Dendritic cell treated with granulocyte-macrophage colony-stimulating factor and Interleukin-4, amounts not matched to agents 40 ng/mL and 50 ng/mL, for 4 days (primary cell): Measurements from ENCODE around the gene VPS13C.

Experiments
- H3K27ac Mint-ChIP-seq: one replicate; pipeline ENCODE4 v1.8.0; 2022; ENCODE audit warnings: mild to moderate bottlenecking, mixed read lengths
- H3K27me3 Mint-ChIP-seq: one replicate; pipeline ENCODE4 v1.8.0; 2022; ENCODE audit warnings: mild to moderate bottlenecking, mixed read lengths
- H3K36me3 Mint-ChIP-seq: one replicate; pipeline ENCODE4 v1.8.0; 2022; ENCODE audit warnings: low read depth, mixed read lengths
- H3K4me1 Mint-ChIP-seq: one replicate; pipeline ENCODE4 v1.8.0; 2022; ENCODE audit warnings: low read depth, mixed read lengths
- H3K4me3 Mint-ChIP-seq: one replicate; pipeline ENCODE4 v1.8.0; 2022; ENCODE audit warnings: mild to moderate bottlenecking, moderate library complexity, mixed read lengths
- H3K9me3 Mint-ChIP-seq: one replicate; pipeline ENCODE4 v1.8.0; 2022; ENCODE audit warnings: mixed read lengths
- intact Hi-C: fragments of 100-400 bp; cut with micrococcal nuclease; formaldehyde crosslinking; loops from one replicate; pipeline ENCODE4 v1.15.0; 2022

The VPS13C gene

GRCh38 chr15:61832223-61832622 is 228.0 kb downstream of the VPS13C start:
- H3K9me3 Mint-ChIP-seq: no peaks in the 10 kb centered on the region
- intact Hi-C loops: loop anchor here (5.0 kb wide), 1 partner anchor 1245 kb away; no protein-coding TSS in a partner anchor
- no peak overlapping the region for H3K27ac Mint-ChIP-seq
- no peaks in the 10 kb centered on the region for H3K36me3 Mint-ChIP-seq
- no peak overlapping the region for H3K4me3 Mint-ChIP-seq
- peaks cover 19% of the 10 kb centered on the region for H3K4me1 Mint-ChIP-seq
- H3K27me3 Mint-ChIP-seq: peaks cover 16% of the 10 kb centered on the region

GRCh38 chr15:61831505-61831921 is 228.7 kb downstream of the VPS13C start:
- H3K27ac Mint-ChIP-seq: no peak overlapping the region
- intact Hi-C loops: loop anchor here (5.0 kb wide), 1 partner anchor 1244 kb away; no protein-coding TSS in a partner anchor
- H3K27me3 Mint-ChIP-seq: peaks cover 16% of the 10 kb centered on the region
- H3K4me1 Mint-ChIP-seq: peaks cover 19% of the 10 kb centered on the region
- no peaks in the 10 kb centered on the region for H3K36me3 Mint-ChIP-seq
- H3K4me3 Mint-ChIP-seq: no peak overlapping the region
- H3K9me3 Mint-ChIP-seq: no peaks in the 10 kb centered on the region

GRCh38 chr15:61830536-61831330 is 229.5 kb downstream of the VPS13C start:
- intact Hi-C loops: loop anchor here (5.0 kb wide), 1 partner anchor 1243 kb away; no protein-coding TSS in a partner anchor
- H3K9me3 Mint-ChIP-seq: no peaks in the 10 kb centered on the region
- peaks cover 16% of the 10 kb centered on the region for H3K27me3 Mint-ChIP-seq
- no peak overlapping the region for H3K4me3 Mint-ChIP-seq
- no peak overlapping the region for H3K27ac Mint-ChIP-seq
- peaks cover 17% of the 10 kb centered on the region for H3K4me1 Mint-ChIP-seq
- H3K36me3 Mint-ChIP-seq: no peaks in the 10 kb centered on the region

GRCh38 chr15:61829514-61829889 is 230.7 kb downstream of the VPS13C start:
- intact Hi-C loops: no loop called here
- peaks cover 14% of the 10 kb centered on the region for H3K4me1 Mint-ChIP-seq

GRCh38 chr15:61828860-61829513 is 231.3 kb downstream of the VPS13C start:
- H3K9me3 Mint-ChIP-seq: no peaks in the 10 kb centered on the region
- peaks cover 14% of the 10 kb centered on the region for H3K4me1 Mint-ChIP-seq
- intact Hi-C loops: no loop called here
- H3K27ac Mint-ChIP-seq: no peak overlapping the region
- no peaks in the 10 kb centered on the region for H3K36me3 Mint-ChIP-seq
- peaks cover 4% of the 10 kb centered on the region for H3K27me3 Mint-ChIP-seq
- H3K4me3 Mint-ChIP-seq: no peak overlapping the region

More at GRCh38 chr15:61829514-61829889, 230.7 kb downstream of the VPS13C start:
- H3K4me3 Mint-ChIP-seq: no peak overlapping the region
- H3K27ac Mint-ChIP-seq: no peak overlapping the region
- H3K36me3 Mint-ChIP-seq: no peaks in the 10 kb centered on the region
- H3K27me3 Mint-ChIP-seq: peaks cover 7% of the 10 kb centered on the region
- H3K9me3 Mint-ChIP-seq: no peaks in the 10 kb centered on the region

GRCh38 chr15:61828008-61828407 is 232.2 kb downstream of the VPS13C start:
- Mint-ChIP-seq H3K36me3 (no peaks in the 10 kb centered on the region), H3K4me3 (no peak overlapping the region), H3K4me1 (peaks cover 14% of the 10 kb centered on the region), H3K27ac (no peak overlapping the region), H3K27me3 (peaks cover 2% of the 10 kb centered on the region), H3K9me3 (no peaks in the 10 kb centered on the region)
- intact Hi-C loops: no loop called here

- Mint-ChIP-seq H3K9me3 (no peaks in the 10 kb centered on the region), H3K4me3 (no peak overlapping the region), H3K27ac (no peak overlapping the region), H3K27me3 (peaks cover 2% of the 10 kb centered on the region), H3K4me1 (peaks cover 14% of the 10 kb centered on the region), H3K36me3 (no peaks in the 10 kb centered on the region)
- intact Hi-C loops: no loop called here
Observed at GRCh38 chr15:61827131-61827530, 233.1 kb downstream of the VPS13C start.

GRCh38 chr15:61824291-61824690 is 236.0 kb downstream of the VPS13C start:
- no peaks in the 10 kb centered on the region for H3K27me3 Mint-ChIP-seq
- H3K27ac Mint-ChIP-seq: no peak overlapping the region
- intact Hi-C loops: no loop called here
- no peaks in the 10 kb centered on the region for H3K36me3 Mint-ChIP-seq
- no peaks in the 10 kb centered on the region for H3K9me3 Mint-ChIP-seq
- H3K4me3 Mint-ChIP-seq: no peak overlapping the region
- no peaks in the 10 kb centered on the region for H3K4me1 Mint-ChIP-seq

- intact Hi-C loops: no loop called here
- H3K4me3 Mint-ChIP-seq: no peak overlapping the region
- no peaks in the 10 kb centered on the region for H3K36me3 Mint-ChIP-seq
- H3K4me1 Mint-ChIP-seq: no peaks in the 10 kb centered on the region
- H3K27me3 Mint-ChIP-seq: no peaks in the 10 kb centered on the region
- no peaks in the 10 kb centered on the region for H3K9me3 Mint-ChIP-seq
- no peak overlapping the region for H3K27ac Mint-ChIP-seq
Observed at GRCh38 chr15:61822511-61822910, 237.7 kb downstream of the VPS13C start.

GRCh38 chr15:61820951-61821350 is 239.3 kb downstream of the VPS13C start:
- Mint-ChIP-seq H3K9me3 (no peaks in the 10 kb centered on the region), H3K36me3 (no peaks in the 10 kb centered on the region), H3K4me1 (no peaks in the 10 kb centered on the region), H3K27me3 (no peaks in the 10 kb centered on the region), H3K4me3 (no peak overlapping the region), H3K27ac (no peak overlapping the region)
- intact Hi-C loops: no loop called here

- Mint-ChIP-seq H3K36me3 (no peaks in the 10 kb centered on the region), H3K4me3 (no peak overlapping the region), H3K9me3 (no peaks in the 10 kb centered on the region), H3K27ac (no peak overlapping the region), H3K4me1 (no peaks in the 10 kb centered on the region), H3K27me3 (no peaks in the 10 kb centered on the region)
- intact Hi-C loops: no loop called here
Observed at GRCh38 chr15:61820212-61820611, 240.0 kb downstream of the VPS13C start.

GRCh38 chr15:61819386-61819785 is 240.9 kb downstream of the VPS13C start:
- H3K4me1 Mint-ChIP-seq: no peaks in the 10 kb centered on the region

GRCh38 chr15:61818801-61819200 is 241.4 kb downstream of the VPS13C start:
- H3K27ac Mint-ChIP-seq: no peak overlapping the region
- no peaks in the 10 kb centered on the region for H3K36me3 Mint-ChIP-seq
- H3K4me3 Mint-ChIP-seq: no peak overlapping the region
- intact Hi-C loops: no loop called here
- H3K4me1 Mint-ChIP-seq: no peaks in the 10 kb centered on the region
- H3K27me3 Mint-ChIP-seq: no peaks in the 10 kb centered on the region
- no peaks in the 10 kb centered on the region for H3K9me3 Mint-ChIP-seq

More at GRCh38 chr15:61819386-61819785, 240.9 kb downstream of the VPS13C start:
- Mint-ChIP-seq H3K27ac (no peak overlapping the region), H3K4me3 (no peak overlapping the region), H3K27me3 (no peaks in the 10 kb centered on the region), H3K9me3 (no peaks in the 10 kb centered on the region), H3K36me3 (no peaks in the 10 kb centered on the region)
- intact Hi-C loops: no loop called here

GRCh38 chr15:61816856-61817255 is 243.4 kb downstream of the VPS13C start:
- intact Hi-C loops: no loop called here
- Mint-ChIP-seq H3K36me3 (no peaks in the 10 kb centered on the region), H3K27ac (no peak overlapping the region), H3K4me1 (no peaks in the 10 kb centered on the region), H3K4me3 (no peak overlapping the region), H3K27me3 (no peaks in the 10 kb centered on the region), H3K9me3 (no peaks in the 10 kb centered on the region)
